Measurements from ENCODE around the gene NKAPL. TPM values are rescaled to one million over a fixed set of nuclear protein-coding genes. Genes with fewer than 3 reads are reported as not detected.

NKAPL gene
- total and polyA plus RNA-seq, 2 of the 8 experiments (the other 6 are each of a cell fraction or from before 2014, with no cell fraction given): 0.08 TPM; not detected in 1

DNA sequence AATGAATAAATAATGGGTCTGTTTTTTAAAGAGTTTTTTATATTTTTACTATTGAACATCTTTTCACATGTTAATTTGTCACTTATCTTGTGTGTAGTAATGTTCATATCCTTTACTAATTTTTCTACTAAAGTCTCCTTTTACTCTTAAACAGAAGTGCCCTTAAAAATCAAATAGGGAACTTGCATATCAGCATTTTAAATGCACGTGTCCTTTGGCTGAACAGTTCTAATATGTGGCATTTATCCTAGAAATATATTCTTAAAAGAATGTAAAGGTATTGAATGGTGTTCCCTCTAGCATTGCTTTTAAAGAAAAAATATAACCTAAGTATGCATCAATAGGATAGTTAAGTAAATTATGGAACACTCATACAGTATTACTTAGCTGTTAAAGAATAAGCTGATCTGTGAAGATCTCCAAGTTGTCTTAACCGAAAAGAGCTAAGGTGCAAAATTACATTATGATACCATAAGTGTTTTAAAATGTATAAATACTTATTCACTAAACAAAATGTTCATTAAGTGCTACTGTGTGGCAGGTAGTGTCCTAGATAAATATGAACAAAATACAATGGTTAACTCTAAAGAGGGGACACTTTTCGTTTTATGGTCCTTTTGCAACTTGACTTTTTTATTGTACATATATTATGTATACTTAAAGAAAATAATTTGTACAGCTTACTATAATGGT is 21.6 kb downstream of the NKAPL start:
- Histone ChIP-seq H3K79me2 (ENCODE audit: control insufficient read depth in 1 of 2, insufficient read depth in 2 of 2, low read length in 2 of 2) (peaks cover 0 to 19% of the 10 kb centered on the region in 2 experiments; a peak in 2 of 4 replicates), H2BK20ac (ENCODE audit: low read length) (no peak overlapping the region), H2BK15ac (ENCODE audit: low read length) (no peak overlapping the region), H4K20me1 (replicated peaks in 1 of 2; ENCODE audit: control insufficient read depth in 1 of 2, insufficient read depth in 2 of 2, low read length in 2 of 2) (no peaks in the 10 kb centered on the region), H3K9ac (replicated peaks in 1 of 4; ENCODE audit: extremely low read depth in 1 of 4, low read depth in 3 of 4, low read length in 3 of 4) (peak overlapping the region in 1 of 4 experiments; percentile 59; a peak in 1 of 7 replicates), H3K27ac (ENCODE audit: low read depth, low read length) (no peak overlapping the region), H3K27me3 (replicated peaks in 1 of 4; ENCODE audit: control insufficient read depth in 3 of 4, extremely low read depth in 1 of 4, insufficient read depth in 3 of 4, low read length in 3 of 4) (no peaks in the 10 kb centered on the region), H3K14ac (ENCODE audit: insufficient read length) (no peak overlapping the region), H3K23me2 (ENCODE audit: low read depth, low read length) (no peaks in the 10 kb centered on the region), H3K9me3 (ENCODE audit: insufficient read depth in 2 of 2, low read depth in 1 of 2, low read length in 1 of 2) (no peaks in the 10 kb centered on the region), H4K91ac (replicated peaks; ENCODE audit: insufficient read length, low read length) (no peak overlapping the region), H3K4me1 (replicated peaks in 1 of 4; ENCODE audit: control insufficient read depth in 3 of 4, insufficient read depth in 4 of 4, low read length in 3 of 4) (peaks cover 0 to 2% (median 0%) of the 10 kb centered on the region in 4 experiments; a peak in 2 of 7 replicates), H3K79me1 (ENCODE audit: low read depth, low read length) (0 out of 2 replicates have a peak, but pooled peaks cover 3% of the 10 kb centered on the region), H3K4me2 (ENCODE audit: insufficient read depth in 1 of 2, low read depth in 2 of 2, low read length in 2 of 2) (peak overlapping the region; percentile 68 to 72), H3K56ac (replicated peaks; ENCODE audit: insufficient read length, low read depth, low read length) (no peak overlapping the region), H2BK12ac (ENCODE audit: low read depth, low read length) (no peak overlapping the region), H3K36me3 (ENCODE audit: control insufficient read depth in 2 of 4, insufficient read depth in 4 of 4, low read length in 3 of 4) (peaks cover 2 to 30% (median 12%) of the 10 kb centered on the region in 4 experiments; a peak in 7 of 8 replicates), H3K4ac (replicated peaks; ENCODE audit: insufficient read length, low read depth, low read length) (no peak overlapping the region), H3K23ac (ENCODE audit: insufficient read length) (no peak overlapping the region), H4K8ac (ENCODE audit: extremely low read depth, insufficient read depth, low read length) (no peak overlapping the region), H3K4me3 (ENCODE audit: extremely low read depth in 1 of 4, insufficient read depth in 2 of 4, low read depth in 3 of 4, low read length in 4 of 4) (peak overlapping the region; percentile 61 to 95 (median 82); a peak in 7 of 8 replicates), H2AK5ac (ENCODE audit: low read depth, low read length) (no peak overlapping the region), H2BK5ac (ENCODE audit: low read depth, low read length) (no peak overlapping the region), H4K5ac (ENCODE audit: insufficient read length, low read depth, low read length) (no peak overlapping the region), H2AFZ (ENCODE audit: low read length) (peak overlapping the region; percentile 92; the same call in 1 of the 2 replicates), H2BK120ac (replicated peaks; ENCODE audit: low read depth, low read length) (no peak overlapping the region), H3K18ac (ENCODE audit: extremely low read depth, low read length) (no peak overlapping the region)
- ChIA-PET CTCF (ENCODE audit: partially characterized antibody) (interaction anchor here (1.2 to 3.3 kb wide), 4 partner anchors 10 to 139 kb away, joined by 3 to 17 read pairs (median 4); partner anchors contain the start of gene ZKSCAN8), POLR2A (ENCODE audit: partially characterized antibody) (interaction anchor here (0.6 to 3.3 kb wide), 9 partner anchors 9 to 390 kb away, joined by 3 to 21 read pairs (median 5); partner anchors contain the start of genes ZKSCAN8, ZSCAN26 and ZSCAN31)
- DNase-seq (ENCODE audit: low read depth in 1 of 2, low spot score in 2 of 2) (no peak), FAIRE-seq (no peak)
- 37% methylated on average over 3 of the region's 3 CpGs; no CpG with 5 or more reads in 1 of the 2 experiments for WGBS, 2 experiments (ENCODE audit: extremely low coverage in 1 of 2, insufficient coverage in 1 of 2, insufficient read length in 1 of 2, insufficient replicate concordance in 2 of 2, low coverage in 1 of 2, low lambda C conversion rate in 2 of 2, missing lambda C conversion rate in 1 of 2)
- no peak for TF ChIP-seq RBBP5 (IDR thresholded peaks at IDR 0.05; ENCODE audit: borderline replicate concordance, low read depth, low read length)
- TF ChIP-seq ASH2L (IDR thresholded peaks at IDR 0.05; ENCODE audit: low read length): no peak
- no peak for TF ChIP-seq POLR2AphosphoS5 (IDR thresholded peaks at IDR 0.05; ENCODE audit: low read depth, low read length)
- no peak for TF ChIP-seq EGR1 (IDR thresholded peaks at IDR 0.05; ENCODE audit: borderline replicate concordance, low read depth, low read length)
- TF ChIP-seq GTF2F1 (IDR thresholded peaks at IDR 0.05; ENCODE audit: borderline replicate concordance, low read depth, low read length): no peak
- no peak for TF ChIP-seq KDM1A (IDR thresholded peaks at IDR 0.05; ENCODE audit: borderline replicate concordance, low read length)
- TF ChIP-seq, protein P1, sequence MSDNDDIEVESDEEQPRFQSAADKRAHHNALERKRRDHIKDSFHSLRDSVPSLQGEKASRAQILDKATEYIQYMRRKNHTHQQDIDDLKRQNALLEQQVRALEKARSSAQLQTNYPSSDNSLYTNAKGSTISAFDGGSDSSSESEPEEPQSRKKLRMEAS (IDR thresholded peaks at IDR 0.05): no peak
- TF ChIP-seq, protein P2, sequence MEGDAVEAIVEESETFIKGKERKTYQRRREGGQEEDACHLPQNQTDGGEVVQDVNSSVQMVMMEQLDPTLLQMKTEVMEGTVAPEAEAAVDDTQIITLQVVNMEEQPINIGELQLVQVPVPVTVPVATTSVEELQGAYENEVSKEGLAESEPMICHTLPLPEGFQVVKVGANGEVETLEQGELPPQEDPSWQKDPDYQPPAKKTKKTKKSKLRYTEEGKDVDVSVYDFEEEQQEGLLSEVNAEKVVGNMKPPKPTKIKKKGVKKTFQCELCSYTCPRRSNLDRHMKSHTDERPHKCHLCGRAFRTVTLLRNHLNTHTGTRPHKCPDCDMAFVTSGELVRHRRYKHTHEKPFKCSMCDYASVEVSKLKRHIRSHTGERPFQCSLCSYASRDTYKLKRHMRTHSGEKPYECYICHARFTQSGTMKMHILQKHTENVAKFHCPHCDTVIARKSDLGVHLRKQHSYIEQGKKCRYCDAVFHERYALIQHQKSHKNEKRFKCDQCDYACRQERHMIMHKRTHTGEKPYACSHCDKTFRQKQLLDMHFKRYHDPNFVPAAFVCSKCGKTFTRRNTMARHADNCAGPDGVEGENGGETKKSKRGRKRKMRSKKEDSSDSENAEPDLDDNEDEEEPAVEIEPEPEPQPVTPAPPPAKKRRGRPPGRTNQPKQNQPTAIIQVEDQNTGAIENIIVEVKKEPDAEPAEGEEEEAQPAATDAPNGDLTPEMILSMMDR (IDR thresholded peaks at IDR 0.05; ENCODE audit: control extremely low read depth in 1 of 3, insufficient read depth in 1 of 3, low read depth in 1 of 3, low read length in 3 of 3): no peak
- TF ChIP-seq SIX5 (IDR thresholded peaks at IDR 0.05; ENCODE audit: low read depth, low read length): no peak

All from H1 (cell line).